ENCODE measurements around the gene ERICH6B.

- TF ChIP-seq CTCF (conservative IDR thresholded peaks at IDR 0.05) (no peak), EZH2 (IDR thresholded peaks at IDR 0.05; ENCODE audit: low read depth) (no peak)
Observed at GRCh38 chr13:45512098-45512496, 103.4 kb downstream of the ERICH6B start.

Data from PC-9 (cell line).